Measurements from ENCODE around the gene SOHLH1.
A peak's percentile ranks its signal among the peaks of the same experiment; 100 is the strongest.

SOHLH1 gene

DNA sequence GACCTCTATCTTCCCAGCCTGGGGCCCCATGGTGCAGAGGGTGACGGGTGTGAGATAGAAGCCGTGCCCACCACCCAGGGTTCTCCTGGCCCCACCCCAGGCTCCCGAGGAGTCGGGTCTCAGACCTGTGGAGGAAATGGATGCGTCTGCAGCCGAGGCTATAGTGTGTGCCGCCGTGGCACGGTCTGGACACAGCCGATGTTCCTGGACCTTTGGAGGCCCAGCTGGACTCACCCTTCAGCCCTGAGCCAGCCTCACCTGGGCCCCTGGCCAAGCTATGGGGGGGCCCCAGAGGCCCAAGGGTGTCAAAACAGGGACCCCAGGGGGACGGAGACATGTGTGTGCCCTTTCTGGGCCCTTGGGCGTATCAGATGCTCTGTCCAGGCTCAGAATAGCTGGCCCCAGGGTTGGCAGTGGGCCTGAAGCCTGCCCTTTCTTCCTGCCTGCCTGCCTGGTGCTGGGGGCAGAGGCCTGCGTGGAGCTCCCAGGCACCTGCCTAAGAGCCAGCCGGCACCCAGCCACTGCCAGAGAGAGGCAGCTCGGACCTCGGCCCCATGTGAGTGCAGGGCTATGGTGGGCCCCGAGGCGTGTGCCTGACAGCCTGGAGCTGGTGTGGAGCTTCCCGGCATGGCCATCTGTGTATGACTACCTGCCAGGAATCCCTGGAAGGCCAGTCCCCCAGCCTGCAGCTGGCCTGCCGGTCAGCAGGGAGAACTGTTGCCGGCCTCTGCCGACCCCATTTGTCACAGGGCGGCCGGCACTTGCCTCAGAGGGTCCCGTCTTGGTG, 44.5 kb upstream of the SOHLH1 start:
- H3K27me3 ChIP-seq (ENCODE audit: insufficient read depth, insufficient read length) = no peaks in the 10 kb centered on the region
- no peak for TF ChIP-seq ZNF274 (IDR thresholded peaks at IDR 0.05; ENCODE audit: low read depth, low read length)
- TF ChIP-seq SUZ12 (IDR thresholded peaks at IDR 0.05; ENCODE audit: extremely low read depth, insufficient read depth, insufficient read length) = no peak
- TF ChIP-seq YY1 (IDR thresholded peaks at IDR 0.05; ENCODE audit: insufficient read depth, insufficient read length) = no peak
- no peaks in the 10 kb centered on the region for H3K9me3 ChIP-seq (ENCODE audit: insufficient read depth, low read length)

GRCh38 chr9:135743021-135743420, 43.7 kb upstream of the SOHLH1 start:
- Histone ChIP-seq H3K9me3 (ENCODE audit: insufficient read depth, low read length) (no peaks in the 10 kb centered on the region), H3K36me3 (ENCODE audit: insufficient read depth, insufficient read length, low read length) (no peaks in the 10 kb centered on the region), H3K4me1 (ENCODE audit: insufficient read depth, insufficient read length) (peaks cover 23% of the 10 kb centered on the region), H3K9ac (ENCODE audit: insufficient read length, low read depth) (no peak overlapping the region), H3K4me3 (ENCODE audit: insufficient read length, low read depth) (no peak overlapping the region), H3K27me3 (ENCODE audit: insufficient read depth, insufficient read length) (peaks cover 2% of the 10 kb centered on the region)
- DNase-seq (ENCODE audit: low read depth, low spot score) = no peak
- TF ChIP-seq SUZ12 (IDR thresholded peaks at IDR 0.05; ENCODE audit: extremely low read depth, insufficient read depth, insufficient read length) (no peak), ZNF274 (IDR thresholded peaks at IDR 0.05; ENCODE audit: low read depth, low read length) (no peak), YY1 (IDR thresholded peaks at IDR 0.05; ENCODE audit: insufficient read depth, insufficient read length) (no peak)

More for the DNA sequence above, 44.5 kb upstream of the SOHLH1 start:
- no peak overlapping the region for H3K9ac ChIP-seq (ENCODE audit: insufficient read length, low read depth)
- H3K4me1 ChIP-seq (ENCODE audit: insufficient read depth, insufficient read length) = peaks cover 21% of the 10 kb centered on the region
- no peak overlapping the region for H3K4me3 ChIP-seq (ENCODE audit: insufficient read length, low read depth)
- H3K36me3 ChIP-seq (ENCODE audit: insufficient read depth, insufficient read length, low read length) = no peaks in the 10 kb centered on the region
- DNase-seq (ENCODE audit: low read depth, low spot score) = no peak

- no peak for DNase-seq (ENCODE audit: low read depth, low spot score)
- Histone ChIP-seq H3K4me3 (ENCODE audit: insufficient read length, low read depth) (no peak overlapping the region), H3K36me3 (ENCODE audit: insufficient read depth, insufficient read length, low read length) (no peaks in the 10 kb centered on the region), H3K9me3 (ENCODE audit: insufficient read depth, low read length) (no peaks in the 10 kb centered on the region), H3K4me1 (ENCODE audit: insufficient read depth, insufficient read length) (peaks cover 31% of the 10 kb centered on the region), H3K9ac (ENCODE audit: insufficient read length, low read depth) (no peak overlapping the region), H3K27me3 (ENCODE audit: insufficient read depth, insufficient read length) (peaks cover 16% of the 10 kb centered on the region)
- TF ChIP-seq YY1 (IDR thresholded peaks at IDR 0.05; ENCODE audit: insufficient read depth, insufficient read length) (no peak), SUZ12 (IDR thresholded peaks at IDR 0.05; ENCODE audit: extremely low read depth, insufficient read depth, insufficient read length) (no peak), ZNF274 (IDR thresholded peaks at IDR 0.05; ENCODE audit: low read depth, low read length) (no peak)
Observed at GRCh38 chr9:135741276-135742219, 42.3 kb upstream of the SOHLH1 start.

- DNase-seq (ENCODE audit: low read depth, low spot score) = no peak
- H3K27me3 ChIP-seq (ENCODE audit: insufficient read depth, insufficient read length) = peaks cover 33% of the 10 kb centered on the region
- no peaks in the 10 kb centered on the region for H3K36me3 ChIP-seq (ENCODE audit: insufficient read depth, insufficient read length, low read length)
- H3K4me3 ChIP-seq (ENCODE audit: insufficient read length, low read depth) = no peak overlapping the region
- no peak overlapping the region for H3K9ac ChIP-seq (ENCODE audit: insufficient read length, low read depth)
- H3K9me3 ChIP-seq (ENCODE audit: insufficient read depth, low read length) = peaks cover 7% of the 10 kb centered on the region; the same call in 1 of the 2 replicates
- TF ChIP-seq ZNF274 (IDR thresholded peaks at IDR 0.05; ENCODE audit: low read depth, low read length) = no peak
- TF ChIP-seq YY1 (IDR thresholded peaks at IDR 0.05; ENCODE audit: insufficient read depth, insufficient read length) = no peak
- peaks cover 34% of the 10 kb centered on the region for H3K4me1 ChIP-seq (ENCODE audit: insufficient read depth, insufficient read length)
Observed at GRCh38 chr9:135739271-135740220, 40.3 kb upstream of the SOHLH1 start.

DNA sequence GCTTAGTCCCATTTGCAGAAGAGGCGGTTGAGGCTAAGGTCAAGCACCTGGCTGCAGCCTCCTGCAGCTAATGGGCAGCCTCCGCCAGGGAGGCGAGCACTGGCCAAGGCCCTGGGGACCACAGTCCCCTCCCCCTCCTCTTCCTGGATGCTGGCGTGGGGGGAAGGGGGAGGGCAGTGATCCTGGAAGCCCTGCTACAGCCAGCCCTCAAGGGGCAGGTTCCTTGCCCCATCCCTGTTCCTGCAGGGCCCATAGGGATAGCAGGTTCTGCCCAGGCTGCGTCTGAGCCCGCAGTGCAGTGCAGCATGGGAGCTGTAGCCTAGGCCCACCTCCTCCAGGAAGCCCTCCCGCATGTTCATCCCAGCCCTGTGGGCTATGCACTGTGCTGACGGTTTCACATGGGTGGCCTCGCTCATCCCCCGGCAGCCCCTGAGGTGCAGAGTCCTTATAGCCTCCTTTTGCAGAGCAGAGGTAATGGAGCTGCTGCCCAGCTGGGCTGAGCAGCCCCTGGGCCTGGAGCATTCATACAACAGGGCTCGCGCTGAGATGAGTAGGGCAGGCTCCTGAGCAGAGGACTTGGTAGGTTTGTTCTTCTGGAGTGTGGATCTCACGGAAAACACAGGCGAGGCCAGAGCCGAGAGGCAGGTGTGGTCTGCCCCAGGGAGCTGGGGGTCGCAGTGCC, 38.7 kb upstream of the SOHLH1 start:
- H3K9ac ChIP-seq (ENCODE audit: insufficient read length, low read depth) = peak overlapping the region; percentile 56
- peaks cover 15% of the 10 kb centered on the region; the same call in 1 of the 2 replicates for H3K9me3 ChIP-seq (ENCODE audit: insufficient read depth, low read length)
- no peaks in the 10 kb centered on the region for H3K36me3 ChIP-seq (ENCODE audit: insufficient read depth, insufficient read length, low read length)
- no peak for TF ChIP-seq ZNF274 (IDR thresholded peaks at IDR 0.05; ENCODE audit: low read depth, low read length)
- TF ChIP-seq YY1 (IDR thresholded peaks at IDR 0.05; ENCODE audit: insufficient read depth, insufficient read length) = no peak
- TF ChIP-seq SUZ12 (IDR thresholded peaks at IDR 0.05; ENCODE audit: extremely low read depth, insufficient read depth, insufficient read length) = no peak
- H3K4me3 ChIP-seq (ENCODE audit: insufficient read length, low read depth) = no peak overlapping the region
- H3K4me1 ChIP-seq (ENCODE audit: insufficient read depth, insufficient read length) = peaks cover 34% of the 10 kb centered on the region
- H3K27me3 ChIP-seq (ENCODE audit: insufficient read depth, insufficient read length) = peaks cover 39% of the 10 kb centered on the region
- no peak for DNase-seq (ENCODE audit: low read depth, low spot score)

Data from NT2/D1 (cell line).